ENCODE measurements around the gene XXYLT1.
"Not testable (repeated sequence)": the region's sequence is repeated elsewhere in the genome, so short reads cannot be mapped to it uniquely, and the experiment has no call there.

The XXYLT1 gene

DNA sequence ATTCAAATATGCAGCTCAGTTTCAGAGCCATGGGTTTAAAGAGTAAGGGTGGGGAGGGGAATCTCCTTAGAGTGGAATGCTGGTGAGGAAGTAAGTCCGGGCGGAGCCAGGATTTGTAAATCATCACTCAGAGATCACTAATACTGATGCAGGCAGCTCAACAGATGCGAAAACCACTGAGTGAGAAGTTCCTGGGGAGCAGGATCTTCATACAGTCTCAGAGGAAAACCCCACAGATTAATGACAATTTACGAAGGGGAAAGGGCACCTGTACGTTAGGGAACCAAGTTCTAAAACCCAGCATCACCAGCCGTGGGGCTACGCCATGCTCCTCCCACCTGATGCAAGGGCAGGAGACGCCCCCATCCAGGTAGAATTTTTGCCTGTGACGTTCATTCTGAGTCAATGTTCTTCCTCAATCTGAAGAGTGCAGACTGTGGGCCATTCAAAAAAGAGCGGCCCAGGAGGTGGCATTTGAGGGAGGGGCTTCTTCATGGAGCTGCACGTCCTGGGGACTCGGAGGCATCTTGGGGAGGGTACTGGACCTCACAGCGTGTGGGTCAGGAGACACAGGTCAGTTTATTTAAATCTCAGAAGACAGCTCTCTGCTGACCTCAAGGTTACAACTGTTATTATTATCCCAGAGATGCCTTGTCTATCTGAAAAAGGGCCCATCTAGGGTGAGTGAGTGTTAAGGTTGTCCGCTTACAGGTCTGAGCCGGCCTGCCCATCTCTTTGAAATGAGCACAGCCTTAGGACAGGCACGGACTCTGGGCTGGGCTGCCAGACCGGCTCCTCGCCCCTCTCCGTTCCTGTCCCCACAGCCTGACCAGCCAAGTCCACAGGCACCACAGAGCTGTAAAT lies 228.0 kb downstream of the XXYLT1 start:
- peak; percentile 11 for DNase-seq (ENCODE audit: low read depth)

DNA sequence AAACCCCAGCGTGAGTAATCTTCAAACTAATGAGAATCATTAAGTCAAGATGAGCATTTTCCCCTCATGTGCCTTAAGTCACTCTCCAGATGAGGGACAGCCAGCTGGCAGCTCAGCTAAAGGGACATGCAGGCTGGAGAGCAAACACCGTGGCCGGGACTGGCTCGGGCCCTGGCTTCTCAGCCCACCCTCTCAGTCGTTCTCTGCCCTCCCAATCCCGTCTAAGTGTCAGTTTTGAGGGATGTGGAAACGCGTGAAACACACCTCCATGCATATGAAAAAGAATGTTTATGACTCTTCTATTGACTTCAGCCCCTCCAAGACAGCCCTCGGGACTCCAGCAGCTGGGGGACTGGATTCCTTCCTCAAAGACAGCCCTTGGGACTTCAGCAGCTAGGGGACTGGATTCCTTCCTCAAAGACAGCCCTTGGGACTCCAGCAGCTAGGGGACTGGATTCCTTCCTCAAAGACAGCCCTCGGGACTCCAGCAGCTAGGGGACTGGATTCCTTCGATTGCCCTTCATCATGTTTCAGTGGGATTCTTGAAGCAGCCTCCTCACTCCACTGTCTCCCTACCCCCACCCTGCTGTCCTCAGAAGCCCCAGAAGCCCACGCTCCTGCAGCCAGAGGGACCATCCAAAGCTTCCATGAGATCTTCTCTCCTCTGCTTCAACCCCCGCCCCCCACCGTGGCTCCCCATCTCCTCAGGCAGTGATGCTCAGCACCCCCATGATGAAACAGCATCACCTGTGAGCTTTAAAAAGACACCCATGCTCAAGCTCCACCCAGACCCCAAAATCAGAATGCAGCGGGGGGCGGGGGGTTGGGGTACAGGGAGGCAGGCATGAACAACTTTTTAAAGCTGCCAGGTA lies 228.9 kb downstream of the XXYLT1 start:
- no peak for DNase-seq (ENCODE audit: low read depth)

DNA sequence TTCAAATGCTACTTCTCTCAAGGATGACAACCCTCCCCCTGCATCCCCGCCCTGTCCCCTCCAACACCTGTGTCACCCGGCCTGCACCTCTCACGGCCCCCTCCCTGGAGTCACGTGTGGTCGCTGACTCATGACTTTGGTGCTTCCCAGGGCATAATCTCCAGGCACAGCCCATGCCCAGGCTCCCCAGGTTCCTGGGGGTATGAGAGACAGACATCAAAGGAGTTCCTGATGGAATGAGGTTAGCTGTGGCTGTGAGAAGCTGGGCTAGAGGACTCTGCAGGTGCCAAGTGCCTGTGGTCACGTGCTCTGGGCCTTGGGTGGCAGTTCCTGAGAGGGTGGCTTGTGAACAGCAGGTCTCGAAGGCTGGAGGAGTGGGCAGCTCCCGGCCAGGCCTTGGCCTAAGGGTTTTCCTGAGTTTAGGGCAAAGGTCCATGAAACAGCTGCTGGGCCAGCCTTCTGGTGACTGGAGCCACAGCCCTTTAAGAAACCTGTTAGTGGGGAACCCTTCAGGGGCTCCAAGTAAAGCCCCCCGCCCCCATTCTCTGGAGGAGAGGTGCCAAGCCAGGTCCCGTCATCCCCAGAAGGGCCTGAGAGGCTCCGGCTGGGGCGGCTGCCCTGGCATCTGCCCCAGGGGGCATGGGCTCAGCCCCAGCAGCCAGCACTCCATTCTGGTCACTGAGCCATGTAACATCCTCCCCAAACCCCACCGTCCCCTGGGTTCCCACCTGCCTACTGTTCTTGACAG lies 230.0 kb downstream of the XXYLT1 start:
- DNase-seq (ENCODE audit: low read depth): no peak

DNA sequence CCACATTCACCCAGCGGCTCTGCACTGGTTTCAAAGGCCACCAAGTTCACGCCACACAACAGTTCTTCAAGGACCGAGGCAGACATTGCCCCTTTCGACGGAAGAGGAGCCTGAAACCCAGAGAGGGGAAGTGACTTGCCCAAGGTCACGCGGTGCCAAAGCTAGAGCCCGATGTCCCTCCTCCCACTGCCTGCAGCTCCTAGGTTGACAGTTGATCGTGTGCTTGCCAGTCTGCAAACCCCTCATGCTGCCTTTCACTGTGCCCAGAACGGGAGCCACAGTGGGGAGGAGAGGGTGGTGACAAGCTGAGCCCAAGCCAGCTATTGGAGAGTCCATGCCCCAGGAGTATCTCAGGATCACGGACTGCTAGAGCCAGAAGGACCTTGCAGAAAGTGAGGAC lies 230.9 kb downstream of the XXYLT1 start:
- no peak for DNase-seq (ENCODE audit: low read depth)

DNA sequence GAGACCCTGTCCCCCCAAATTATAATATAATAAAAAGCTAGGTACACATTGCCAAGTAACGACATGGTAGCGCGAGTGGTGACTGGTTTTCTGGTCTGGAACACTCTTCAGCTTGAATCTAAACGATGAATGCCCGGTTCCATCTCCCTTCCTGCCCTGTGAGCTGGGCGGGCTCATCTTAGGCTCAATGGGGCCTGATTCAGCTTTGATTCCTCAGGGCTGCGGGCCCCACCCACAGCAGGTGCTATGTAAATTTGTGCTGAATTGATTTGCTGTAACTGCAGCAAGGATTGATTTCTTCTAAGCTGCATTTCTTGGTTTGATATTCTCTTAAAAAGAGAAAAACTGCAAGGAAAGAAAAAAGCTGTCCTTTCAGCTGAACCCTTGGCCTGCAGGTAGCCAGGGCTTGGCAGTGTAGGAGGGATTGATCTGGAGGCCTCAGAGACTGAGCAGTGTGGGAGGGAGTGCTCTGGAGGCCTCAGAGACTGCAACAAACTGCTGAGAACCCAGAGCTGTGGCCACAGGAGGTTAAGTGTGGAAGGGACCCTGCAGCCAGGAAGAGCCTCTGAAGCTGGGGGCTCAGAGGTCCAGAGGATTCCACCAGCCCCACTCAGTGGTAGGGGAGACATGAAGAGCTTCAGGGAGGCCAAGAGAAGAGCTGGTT lies 231.6 kb downstream of the XXYLT1 start:
- DNase-seq (ENCODE audit: low read depth): no peak

DNA sequence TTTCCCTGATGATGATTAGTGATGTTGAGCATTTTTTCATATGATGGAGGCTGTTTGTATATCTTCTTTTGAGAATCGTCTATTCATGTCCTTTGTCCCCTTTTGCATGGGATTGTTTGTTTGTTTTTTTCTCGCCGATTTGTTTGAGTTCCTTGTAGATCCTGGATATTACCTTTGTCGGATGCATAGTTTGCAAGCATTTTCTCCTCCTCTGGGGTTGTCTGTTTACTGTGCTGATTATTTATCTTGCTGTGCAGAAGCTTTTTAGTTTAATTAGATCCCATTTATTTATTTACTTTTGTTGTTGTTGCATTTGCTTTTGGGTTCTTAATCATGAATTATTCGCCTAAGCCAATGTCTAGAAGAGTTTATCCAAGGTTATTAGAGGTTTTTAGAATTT lies 232.8 kb downstream of the XXYLT1 start:
- no peak for DNase-seq (ENCODE audit: low read depth)

DNA sequence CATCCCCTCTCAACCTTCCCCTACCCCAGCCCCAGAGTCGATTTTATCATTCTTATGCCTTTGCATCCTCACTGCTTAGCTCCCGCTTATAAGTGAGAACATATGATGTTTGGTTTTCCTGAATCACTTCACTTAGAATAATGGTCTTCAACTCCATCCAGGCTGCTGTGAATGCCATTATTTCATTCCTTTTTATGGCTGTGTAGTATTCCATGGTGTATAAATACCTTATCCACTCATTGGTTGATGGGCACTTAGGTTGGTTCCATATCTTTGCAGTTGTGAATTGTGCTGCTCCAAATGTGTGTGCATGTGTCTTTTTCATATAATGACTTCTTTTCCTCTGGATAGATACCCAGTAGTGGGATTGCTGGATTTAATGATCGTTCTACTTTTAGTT lies 233.4 kb downstream of the XXYLT1 start:
- DNase-seq (ENCODE audit: low read depth): not testable (repeated sequence)

DNA sequence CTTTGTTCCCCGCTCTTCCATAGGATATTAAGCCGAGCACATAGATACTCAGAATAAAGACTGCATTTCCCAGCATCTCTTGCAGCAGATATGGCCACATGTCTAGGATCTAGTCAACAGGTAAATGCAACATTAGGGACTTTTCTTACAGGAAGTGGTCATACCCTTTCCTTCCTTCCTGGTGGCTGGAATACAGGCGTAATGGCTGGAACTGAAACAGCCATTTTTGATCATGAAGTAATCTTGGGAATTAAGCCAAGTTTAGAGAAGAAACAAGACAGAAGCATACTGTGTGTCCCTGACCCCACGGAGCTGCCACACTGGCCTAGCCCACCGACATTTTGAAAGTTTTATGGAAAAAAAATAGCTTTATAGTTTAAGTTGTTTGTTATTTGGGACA lies 234.0 kb downstream of the XXYLT1 start:
- no peak for DNase-seq (ENCODE audit: low read depth)

DNA sequence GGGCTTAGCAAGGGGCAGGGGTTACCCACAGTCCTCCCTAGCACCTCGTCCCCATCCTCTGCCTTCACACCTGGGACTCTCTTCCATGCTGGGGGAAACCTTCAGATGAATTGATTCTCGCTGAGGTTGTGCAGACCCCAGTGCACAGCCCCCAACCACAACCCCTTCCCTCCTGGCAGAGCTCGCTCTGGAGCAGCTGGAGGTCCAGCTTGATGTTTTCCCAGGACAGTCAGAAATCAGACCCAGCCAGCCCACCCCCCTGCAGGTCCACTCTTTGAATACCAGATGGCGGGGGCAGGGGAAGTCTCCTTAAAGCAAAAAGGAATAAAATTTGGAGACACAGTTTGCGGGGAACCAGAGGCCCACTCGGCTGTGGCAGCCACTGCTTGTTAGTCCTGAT lies 234.4 kb downstream of the XXYLT1 start:
- no peak for DNase-seq (ENCODE audit: low read depth)

DNA sequence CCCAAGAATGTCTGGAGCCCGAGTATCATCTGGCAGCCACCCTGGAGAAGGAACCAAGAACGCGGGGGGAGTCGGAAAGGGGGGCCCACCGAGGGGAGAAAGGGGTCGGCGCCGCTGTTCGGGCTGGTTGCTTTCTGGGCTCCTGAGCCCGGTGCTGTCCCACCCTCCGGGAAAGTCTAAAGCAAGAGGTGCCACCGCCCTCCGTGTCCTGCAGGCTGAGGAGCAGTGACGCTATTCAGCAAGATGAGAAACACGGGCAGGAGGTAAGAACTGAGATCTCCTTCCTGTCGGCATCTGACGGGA lies 234.8 kb downstream of the XXYLT1 start:
- no peak for DNase-seq (ENCODE audit: low read depth)

DNA sequence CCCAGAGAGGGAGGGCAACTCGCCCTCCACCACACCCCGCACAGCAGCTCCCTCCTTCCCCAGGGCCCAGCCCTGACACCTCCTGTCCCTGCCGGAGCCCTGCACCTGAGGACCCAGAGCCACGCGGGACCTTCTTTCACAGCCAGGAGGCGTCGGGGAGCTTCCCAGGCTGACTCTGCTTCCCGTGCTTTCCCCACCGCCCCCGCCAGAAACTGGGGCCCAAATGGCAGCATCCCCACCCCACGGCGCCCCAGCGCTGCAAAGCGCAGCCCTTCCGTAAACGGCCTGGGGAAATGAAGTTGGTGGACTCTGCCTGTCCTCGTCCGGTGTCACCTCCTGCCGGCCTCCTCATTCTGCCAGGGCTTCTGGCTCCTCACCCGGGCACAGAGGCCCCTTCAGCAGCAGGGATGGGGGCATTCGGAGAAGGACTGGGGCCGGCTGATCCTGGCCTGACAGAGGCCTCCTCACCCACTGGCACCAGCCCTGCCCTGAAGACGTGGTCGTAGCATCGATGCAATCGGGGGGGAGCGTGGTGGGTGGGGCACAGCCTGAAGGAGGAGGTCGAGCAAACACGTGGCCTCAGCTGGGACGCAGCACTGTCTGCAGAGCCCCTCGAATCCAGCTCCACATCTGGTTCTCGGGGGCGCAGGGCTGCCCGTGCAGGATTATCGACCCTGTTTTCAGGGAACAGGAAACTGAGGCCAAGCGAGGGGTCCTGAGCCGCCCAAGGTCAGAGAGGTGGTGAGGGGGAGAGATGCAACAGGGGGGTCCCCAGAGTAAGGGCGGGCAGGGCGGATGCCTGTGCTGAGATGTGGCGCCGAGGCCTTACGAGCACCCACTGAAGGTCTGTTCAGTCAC lies 235.4 kb downstream of the XXYLT1 start:
- DNase-seq (ENCODE audit: low read depth): no peak

DNA sequence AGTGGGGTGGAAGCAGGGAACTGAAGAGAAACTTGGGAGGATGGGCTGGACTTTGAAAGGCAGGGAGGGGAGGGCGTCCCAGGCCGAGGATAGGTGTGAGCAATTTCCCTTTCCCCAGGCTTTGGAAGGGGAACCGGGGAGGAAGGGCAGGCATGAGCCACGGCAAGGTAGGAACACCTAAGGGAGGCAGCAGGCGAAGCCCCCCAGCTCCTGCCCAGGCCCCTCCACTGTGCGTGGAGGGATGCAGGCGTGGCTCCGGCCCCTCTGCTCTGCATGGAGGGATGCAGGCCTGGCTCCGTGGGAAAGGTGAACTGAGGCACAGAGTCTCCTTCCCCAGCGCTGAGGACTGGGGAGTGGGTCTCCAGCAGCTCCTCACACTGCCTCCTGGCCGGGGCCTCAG lies 236.4 kb downstream of the XXYLT1 start:
- DNase-seq (ENCODE audit: low read depth): no peak

DNA sequence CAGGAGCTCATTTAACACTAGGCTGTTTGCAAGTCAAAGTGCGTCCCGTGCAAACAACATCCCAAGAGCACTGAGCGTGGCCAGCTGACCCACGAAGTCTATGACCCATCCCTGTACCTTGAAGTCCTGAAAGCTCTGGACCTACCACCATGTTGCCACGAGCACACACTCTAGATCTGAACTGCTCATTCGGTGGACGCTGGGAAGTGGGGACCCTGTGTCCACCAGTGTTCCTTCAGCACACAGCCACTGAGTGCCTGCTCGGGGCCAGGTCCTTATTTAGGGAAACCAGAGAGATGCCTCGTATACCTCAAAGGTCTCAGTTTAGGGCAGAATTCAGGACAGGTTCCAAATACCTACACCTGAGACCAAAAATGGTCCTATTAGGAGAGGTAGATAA lies 236.9 kb downstream of the XXYLT1 start:
- DNase-seq (ENCODE audit: low read depth): no peak

DNA sequence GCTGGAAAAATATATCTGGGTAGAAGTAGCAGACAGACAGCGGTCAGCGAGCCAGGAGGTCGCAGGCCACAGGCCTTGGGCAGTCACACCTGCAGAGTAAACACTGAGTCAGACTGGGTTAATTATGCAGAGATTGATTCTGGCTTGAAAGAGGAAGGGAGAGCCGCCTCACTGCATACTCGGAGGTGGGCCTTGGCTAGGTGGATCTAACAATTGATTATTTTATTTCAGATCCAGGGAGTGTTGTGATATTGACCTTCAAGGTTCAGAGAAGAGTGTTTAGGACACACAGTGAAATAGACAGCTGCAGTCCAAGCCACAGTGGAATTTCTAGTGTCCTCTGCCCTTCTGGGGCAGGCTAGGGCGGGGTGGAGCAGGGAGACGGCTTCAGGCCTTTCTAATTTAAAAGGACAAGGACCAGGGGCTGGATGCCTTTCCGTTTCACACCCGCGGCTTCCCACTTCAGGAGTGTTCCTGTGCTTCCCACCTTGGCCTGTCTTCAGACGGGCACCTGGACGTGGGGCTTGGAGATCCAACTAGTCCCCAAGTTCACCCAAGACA lies 237.3 kb downstream of the XXYLT1 start:
- DNase-seq (ENCODE audit: low read depth): no peak

DNA sequence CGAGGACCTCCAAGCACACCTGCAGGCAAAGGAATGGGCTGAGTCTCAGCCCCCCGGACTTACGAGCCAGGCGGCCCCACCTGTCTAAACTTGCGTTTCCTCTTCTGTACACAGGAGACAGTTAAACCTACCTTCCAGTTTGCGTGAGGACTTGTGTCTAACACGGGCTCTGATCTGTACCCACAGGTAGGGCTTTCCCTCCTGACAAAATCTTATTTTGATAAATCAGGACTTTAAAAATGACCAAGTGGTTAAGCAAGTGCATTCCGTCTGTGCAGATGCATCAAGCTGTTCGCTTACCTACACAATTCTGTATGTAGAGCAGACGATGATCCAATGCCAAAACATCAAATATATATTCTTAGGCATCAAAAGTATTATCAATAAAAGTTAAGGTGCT lies 238.0 kb downstream of the XXYLT1 start:
- no peak for DNase-seq (ENCODE audit: low read depth)

DNA sequence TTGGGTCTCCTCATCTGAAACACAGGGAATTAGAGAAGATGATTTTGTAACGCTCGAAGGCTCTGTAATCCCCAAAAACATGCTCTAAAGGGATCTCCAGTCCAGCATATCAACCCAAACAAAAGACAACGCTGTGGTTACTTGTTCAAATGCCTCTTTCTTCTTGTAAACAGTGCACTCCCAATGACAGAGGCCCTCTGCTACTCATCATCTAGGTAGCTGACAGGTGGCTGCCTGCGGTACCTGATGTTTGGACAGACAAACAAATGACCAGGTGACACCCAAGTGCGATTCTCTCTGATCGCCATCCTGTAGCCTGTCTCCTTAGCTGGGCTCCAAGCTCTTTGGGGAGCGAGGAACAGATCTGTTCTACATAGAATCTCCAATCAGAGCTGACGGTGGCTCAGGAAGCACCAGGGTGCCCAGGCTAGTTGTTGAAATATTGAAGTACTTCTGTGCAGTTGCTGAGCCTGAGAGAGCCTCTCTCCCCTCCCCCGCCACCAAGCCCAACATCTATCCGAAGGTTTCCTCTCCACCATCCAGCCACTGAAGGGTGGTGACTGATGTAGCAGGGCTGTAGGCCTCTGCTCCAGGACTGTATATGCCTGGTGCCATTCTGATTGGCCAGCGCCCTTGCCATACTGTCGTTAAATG lies 238.7 kb downstream of the XXYLT1 start:
- DNase-seq (ENCODE audit: low read depth): no peak

DNA sequence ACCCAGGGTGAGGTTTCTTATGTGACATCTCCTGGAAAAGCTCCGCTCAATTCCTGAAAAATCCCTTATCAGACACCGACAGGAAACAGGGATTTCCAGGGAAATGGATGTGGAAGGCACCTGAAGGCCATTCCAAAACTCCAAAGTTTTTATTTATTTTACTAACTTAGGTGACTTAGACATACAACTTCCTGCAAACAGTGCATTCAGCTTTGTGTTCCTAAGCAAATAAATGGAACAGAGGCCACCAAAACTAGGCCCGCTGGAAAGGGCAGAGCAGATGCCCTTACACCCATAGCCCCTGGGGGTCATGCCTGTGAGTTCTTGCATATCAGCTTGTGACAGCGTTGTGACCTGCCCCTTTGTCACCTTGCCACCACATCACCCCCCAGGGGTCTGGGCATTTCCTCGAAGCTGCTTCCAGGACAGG lies 239.4 kb downstream of the XXYLT1 start:
- DNase-seq (ENCODE audit: low read depth): no peak

DNA sequence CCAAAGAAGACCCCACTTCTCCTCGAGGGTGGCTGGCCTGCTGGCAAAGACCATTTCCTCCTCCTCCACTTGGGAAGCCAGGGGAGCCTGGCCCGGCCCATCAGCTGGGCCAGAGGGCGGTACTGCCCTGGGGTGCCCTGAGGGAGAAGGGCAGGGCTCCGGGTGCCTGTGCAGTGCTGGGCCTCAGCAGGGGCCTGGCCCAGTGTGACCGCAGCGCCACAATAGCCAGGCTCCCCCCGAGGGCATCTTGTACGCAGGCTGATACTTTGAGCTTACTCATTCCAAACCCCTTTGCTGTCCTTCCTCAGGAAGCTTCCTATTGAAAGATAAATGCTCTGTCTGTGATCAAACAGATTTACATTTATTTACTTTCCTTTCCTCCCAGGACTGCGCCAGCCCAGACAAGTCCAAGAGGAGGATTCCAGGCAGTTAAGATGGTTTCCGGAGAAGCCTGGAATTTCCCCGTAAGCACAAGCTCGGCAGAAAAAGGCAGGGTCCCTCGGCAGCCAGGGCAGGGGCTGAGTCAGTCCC lies 240.1 kb downstream of the XXYLT1 start:
- peak; percentile 31 for DNase-seq (ENCODE audit: low read depth)

DNA sequence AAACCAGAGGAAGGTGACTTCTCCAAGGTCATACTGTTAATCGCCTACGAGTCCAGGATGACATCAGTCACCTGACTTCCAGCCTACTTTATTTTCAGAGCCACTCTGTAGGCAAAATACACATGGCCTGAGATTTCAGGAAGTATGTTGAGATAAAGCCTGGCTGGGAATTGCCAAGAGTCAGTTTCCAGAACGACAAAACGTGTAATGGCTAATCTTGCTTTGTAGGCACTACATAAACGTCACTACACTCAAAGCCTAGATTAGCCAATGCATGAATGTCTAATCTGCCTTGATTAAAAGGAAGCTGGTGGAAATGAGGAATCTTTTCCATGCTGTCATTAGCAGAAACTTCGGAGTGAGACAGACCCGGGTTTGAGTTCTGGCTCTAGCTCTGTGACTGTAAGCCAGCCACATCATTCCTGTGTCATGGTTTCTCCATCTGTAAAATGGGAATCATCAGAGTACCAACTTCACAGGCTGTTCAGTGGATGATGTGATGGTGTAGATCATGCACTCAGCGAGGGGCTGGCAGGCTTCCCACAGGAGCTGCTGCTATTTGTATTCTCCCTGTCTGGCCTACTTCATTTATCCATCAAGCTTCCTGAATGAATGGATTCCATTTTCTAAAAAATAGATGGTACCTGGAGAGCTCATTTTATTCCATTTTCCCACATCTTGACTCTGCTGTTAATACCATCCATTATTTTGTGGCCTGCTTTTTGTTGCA lies 241.9 kb downstream of the XXYLT1 start:
- peak; percentile 5 for DNase-seq (ENCODE audit: low read depth)

DNA sequence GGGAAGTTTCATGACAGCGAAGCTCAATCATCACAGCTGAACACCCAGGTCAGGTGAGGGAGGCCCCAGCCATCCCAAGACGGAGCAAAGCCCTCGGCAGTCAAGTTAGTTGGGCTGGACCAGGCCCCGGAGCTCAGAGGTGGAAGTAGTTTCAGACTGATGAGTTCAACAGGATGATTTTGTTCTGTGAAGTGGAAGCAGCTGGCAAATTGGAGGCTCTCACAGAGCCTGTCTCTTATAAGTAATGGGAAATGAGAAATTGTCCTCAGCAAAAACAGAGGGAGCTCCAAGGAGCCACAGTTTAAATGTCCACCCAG lies 245.1 kb downstream of the XXYLT1 start:
- no peak for DNase-seq (ENCODE audit: low read depth)

All from amniotic epithelial cell (primary cell).